ENCODE results near the gene BCL2A1.

BCL2A1 gene

DNA sequence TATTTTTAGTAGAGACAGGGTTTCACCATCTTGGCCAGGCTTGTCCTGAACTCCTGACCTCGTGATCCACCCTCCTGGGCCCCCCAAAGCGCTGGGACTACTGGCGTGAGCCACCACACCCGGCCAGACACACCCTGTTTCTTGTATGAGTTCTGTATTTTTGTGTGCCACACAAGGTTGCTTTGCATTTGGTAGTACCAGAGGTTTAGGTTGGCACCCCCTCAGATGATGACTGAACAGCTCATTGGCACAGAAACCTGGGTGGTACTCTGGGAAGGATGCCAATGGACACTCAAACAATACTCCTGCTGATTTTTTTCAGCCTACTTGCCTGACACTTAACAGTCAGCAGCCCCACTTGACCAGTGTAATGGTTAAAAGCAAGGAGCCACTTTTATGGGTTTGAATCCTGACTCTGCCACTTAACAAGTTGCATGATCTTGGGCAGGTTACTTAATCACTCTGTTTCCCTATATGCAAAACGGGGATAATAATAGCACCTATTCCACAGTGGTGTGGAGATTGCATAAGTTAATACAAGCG, 39.2 kb upstream of the BCL2A1 start:
- no peak overlapping the region for H3K27ac ChIP-seq (ENCODE audit: low read depth, low read length)
- no peaks in the 10 kb centered on the region for H3K27me3 ChIP-seq (ENCODE audit: low read length)
- no peak overlapping the region for H2AFZ ChIP-seq (ENCODE audit: low read depth, low read length, severe bottlenecking)
- H3K9ac ChIP-seq (ENCODE audit: low read length), result no peak overlapping the region
- no peak overlapping the region for H3K4me3 ChIP-seq (ENCODE audit: insufficient read depth, low read length, poor library complexity, severe bottlenecking)
- no peaks in the 10 kb centered on the region for H3K9me3 ChIP-seq (ENCODE audit: insufficient read depth, low read length)
- no peaks in the 10 kb centered on the region for H4K20me1 ChIP-seq (ENCODE audit: low read depth, low read length)
- no peaks in the 10 kb centered on the region for H3K79me2 ChIP-seq (ENCODE audit: insufficient read depth, low read length)
- TF ChIP-seq, protein P1, sequence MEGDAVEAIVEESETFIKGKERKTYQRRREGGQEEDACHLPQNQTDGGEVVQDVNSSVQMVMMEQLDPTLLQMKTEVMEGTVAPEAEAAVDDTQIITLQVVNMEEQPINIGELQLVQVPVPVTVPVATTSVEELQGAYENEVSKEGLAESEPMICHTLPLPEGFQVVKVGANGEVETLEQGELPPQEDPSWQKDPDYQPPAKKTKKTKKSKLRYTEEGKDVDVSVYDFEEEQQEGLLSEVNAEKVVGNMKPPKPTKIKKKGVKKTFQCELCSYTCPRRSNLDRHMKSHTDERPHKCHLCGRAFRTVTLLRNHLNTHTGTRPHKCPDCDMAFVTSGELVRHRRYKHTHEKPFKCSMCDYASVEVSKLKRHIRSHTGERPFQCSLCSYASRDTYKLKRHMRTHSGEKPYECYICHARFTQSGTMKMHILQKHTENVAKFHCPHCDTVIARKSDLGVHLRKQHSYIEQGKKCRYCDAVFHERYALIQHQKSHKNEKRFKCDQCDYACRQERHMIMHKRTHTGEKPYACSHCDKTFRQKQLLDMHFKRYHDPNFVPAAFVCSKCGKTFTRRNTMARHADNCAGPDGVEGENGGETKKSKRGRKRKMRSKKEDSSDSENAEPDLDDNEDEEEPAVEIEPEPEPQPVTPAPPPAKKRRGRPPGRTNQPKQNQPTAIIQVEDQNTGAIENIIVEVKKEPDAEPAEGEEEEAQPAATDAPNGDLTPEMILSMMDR (IDR thresholded peaks at IDR 0.05; ENCODE audit: insufficient read depth, low read length, poor library complexity, severe bottlenecking), result no peak
- no peak for TF ChIP-seq EZH2phosphoT487 (conservative IDR thresholded peaks at IDR 0.05; ENCODE audit: low read length)
- no peak overlapping the region for H3K4me2 ChIP-seq (ENCODE audit: low read depth, low read length, poor library complexity, severe bottlenecking)
- no peaks in the 10 kb centered on the region for H3F3A ChIP-seq (ENCODE audit: insufficient read depth)
- no peaks in the 10 kb centered on the region for H3K9me2 ChIP-seq (replicated peaks; ENCODE audit: insufficient read depth, low read length)
- no peaks in the 10 kb centered on the region for H3K36me3 ChIP-seq (ENCODE audit: low read length)

DNA sequence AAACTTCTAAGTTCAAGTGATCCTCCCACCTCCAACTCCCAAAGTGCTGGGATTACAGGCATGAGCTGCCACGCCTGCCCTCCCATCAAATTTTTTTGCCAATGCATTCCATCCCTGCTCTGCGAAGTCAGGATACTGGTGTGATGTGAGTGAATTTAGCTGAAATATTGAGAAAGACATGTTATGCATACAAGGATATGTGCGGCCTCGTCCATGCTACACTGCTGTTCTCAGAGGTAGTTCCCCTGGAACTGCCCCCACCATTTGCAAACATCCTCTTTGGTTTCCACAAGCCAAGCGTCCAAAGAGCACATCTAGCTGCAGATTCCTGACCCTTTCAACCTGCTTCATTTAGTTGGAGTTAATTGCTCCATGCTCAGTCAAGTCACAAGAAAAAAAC, 36.5 kb upstream of the BCL2A1 start:
- H3K9me3 ChIP-seq (ENCODE audit: insufficient read depth, low read length), result no peaks in the 10 kb centered on the region
- no peak overlapping the region for H3K9ac ChIP-seq (ENCODE audit: low read length)
- no peaks in the 10 kb centered on the region for H3K79me2 ChIP-seq (ENCODE audit: insufficient read depth, low read length)
- H4K20me1 ChIP-seq (ENCODE audit: low read depth, low read length), result no peaks in the 10 kb centered on the region
- H3K9me2 ChIP-seq (replicated peaks; ENCODE audit: insufficient read depth, low read length), result no peaks in the 10 kb centered on the region
- no peaks in the 10 kb centered on the region for H3K27me3 ChIP-seq (ENCODE audit: low read length)
- no peak overlapping the region for H3K4me3 ChIP-seq (ENCODE audit: insufficient read depth, low read length, poor library complexity, severe bottlenecking)
- H3F3A ChIP-seq (ENCODE audit: insufficient read depth), result no peaks in the 10 kb centered on the region
- H2AFZ ChIP-seq (ENCODE audit: low read depth, low read length, severe bottlenecking), result no peak overlapping the region
- TF ChIP-seq, protein P1 (IDR thresholded peaks at IDR 0.05; ENCODE audit: insufficient read depth, low read length, poor library complexity, severe bottlenecking), result no peak
- TF ChIP-seq EZH2phosphoT487 (conservative IDR thresholded peaks at IDR 0.05; ENCODE audit: low read length), result no peak
- H3K4me2 ChIP-seq (ENCODE audit: low read depth, low read length, poor library complexity, severe bottlenecking), result no peak overlapping the region
- H3K36me3 ChIP-seq (ENCODE audit: low read length), result no peaks in the 10 kb centered on the region
- H3K27ac ChIP-seq (ENCODE audit: low read depth, low read length), result no peak overlapping the region

DNA sequence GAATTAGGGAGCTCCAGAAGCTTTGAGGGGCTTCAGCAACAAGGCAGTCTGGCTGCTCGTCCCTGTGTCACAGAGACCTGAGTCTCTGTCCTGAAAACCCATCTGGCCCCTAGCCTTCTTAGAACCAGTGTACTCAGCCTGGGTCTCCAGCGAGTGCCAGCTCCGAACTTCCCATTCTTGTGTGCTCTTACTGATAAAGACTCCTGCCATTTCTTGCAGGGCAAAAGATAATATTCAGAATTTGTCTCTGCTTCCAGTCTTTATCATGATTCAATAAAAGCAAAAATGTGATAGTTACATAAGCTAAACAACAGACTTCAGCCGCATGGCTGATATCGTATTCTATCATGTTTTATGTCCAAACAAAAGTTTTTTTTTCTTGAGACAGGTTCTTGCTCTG, 36.0 kb upstream of the BCL2A1 start:
- no peaks in the 10 kb centered on the region for H3K27me3 ChIP-seq (ENCODE audit: low read length)
- no peak overlapping the region for H3K4me3 ChIP-seq (ENCODE audit: insufficient read depth, low read length, poor library complexity, severe bottlenecking)
- H3K79me2 ChIP-seq (ENCODE audit: insufficient read depth, low read length), result no peaks in the 10 kb centered on the region
- H3K9ac ChIP-seq (ENCODE audit: low read length), result no peak overlapping the region
- TF ChIP-seq, protein P1 (IDR thresholded peaks at IDR 0.05; ENCODE audit: insufficient read depth, low read length, poor library complexity, severe bottlenecking), result no peak
- TF ChIP-seq EZH2phosphoT487 (conservative IDR thresholded peaks at IDR 0.05; ENCODE audit: low read length), result no peak
- no peaks in the 10 kb centered on the region for H3K36me3 ChIP-seq (ENCODE audit: low read length)
- no peaks in the 10 kb centered on the region for H3K9me2 ChIP-seq (replicated peaks; ENCODE audit: insufficient read depth, low read length)
- H3K9me3 ChIP-seq (ENCODE audit: insufficient read depth, low read length), result no peaks in the 10 kb centered on the region
- H3F3A ChIP-seq (ENCODE audit: insufficient read depth), result no peaks in the 10 kb centered on the region
- H4K20me1 ChIP-seq (ENCODE audit: low read depth, low read length), result no peaks in the 10 kb centered on the region
- no peak overlapping the region for H3K4me2 ChIP-seq (ENCODE audit: low read depth, low read length, poor library complexity, severe bottlenecking)
- no peak overlapping the region for H3K27ac ChIP-seq (ENCODE audit: low read depth, low read length)
- H2AFZ ChIP-seq (ENCODE audit: low read depth, low read length, severe bottlenecking), result no peak overlapping the region

Measured in SU-DHL-6 (cell line).